ENCODE data around the gene SBSN.

- no peak for TF ChIP-seq MAX (IDR thresholded peaks at IDR 0.05)
- no peak for TF ChIP-seq RAD21 (IDR thresholded peaks at IDR 0.05; ENCODE audit: low read depth)
- no peak for TF ChIP-seq TAF1 (IDR thresholded peaks at IDR 0.05; ENCODE audit: low read depth)
- no peak for TF ChIP-seq EGR1 (IDR thresholded peaks at IDR 0.05)
- TF ChIP-seq, protein P1, sequence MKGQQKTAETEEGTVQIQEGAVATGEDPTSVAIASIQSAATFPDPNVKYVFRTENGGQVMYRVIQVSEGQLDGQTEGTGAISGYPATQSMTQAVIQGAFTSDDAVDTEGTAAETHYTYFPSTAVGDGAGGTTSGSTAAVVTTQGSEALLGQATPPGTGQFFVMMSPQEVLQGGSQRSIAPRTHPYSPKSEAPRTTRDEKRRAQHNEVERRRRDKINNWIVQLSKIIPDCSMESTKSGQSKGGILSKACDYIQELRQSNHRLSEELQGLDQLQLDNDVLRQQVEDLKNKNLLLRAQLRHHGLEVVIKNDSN (IDR thresholded peaks at IDR 0.05), result no peak
- no peak for TF ChIP-seq TEAD4 (IDR thresholded peaks at IDR 0.05)
- no peak for TF ChIP-seq EP300 (IDR thresholded peaks at IDR 0.05; ENCODE audit: borderline replicate concordance)
- no peak for TF ChIP-seq YY1 (IDR thresholded peaks at IDR 0.05; ENCODE audit: low read depth)
- no peak for TF ChIP-seq ZBTB7A (IDR thresholded peaks at IDR 0.05; ENCODE audit: low read depth)
Measured at GRCh38 chr19:35546532-35546931, 18.4 kb upstream of the SBSN start.
